SKM-1 (cell line): Measurements from ENCODE around the gene ZBED1.
"Not testable (repeated sequence)": the region's sequence is repeated elsewhere in the genome, so short reads cannot be mapped to it uniquely, and the experiment has no call there.

ENCODE experiments used
- DNase-seq: peaks from one replicate; lab custom pipeline; 2025; ENCODE audit not compliant: unreplicated experiment; lab: John Stamatoyannopoulos, UW

Gene ZBED1

GRCh38 chrX:2500803-2501558 is at the start of gene ZBED1, which contains the start of gene DHRSX:
Gene ZBED1 (minus strand): TSS chrX:2500976. CDS start chrX:2490719, 10,257 bp downstream.
Gene DHRSX (minus strand): TSS chrX:2500976. CDS start chrX:2500925, 51 bp downstream.
- no peak for DNase-seq

DNA sequence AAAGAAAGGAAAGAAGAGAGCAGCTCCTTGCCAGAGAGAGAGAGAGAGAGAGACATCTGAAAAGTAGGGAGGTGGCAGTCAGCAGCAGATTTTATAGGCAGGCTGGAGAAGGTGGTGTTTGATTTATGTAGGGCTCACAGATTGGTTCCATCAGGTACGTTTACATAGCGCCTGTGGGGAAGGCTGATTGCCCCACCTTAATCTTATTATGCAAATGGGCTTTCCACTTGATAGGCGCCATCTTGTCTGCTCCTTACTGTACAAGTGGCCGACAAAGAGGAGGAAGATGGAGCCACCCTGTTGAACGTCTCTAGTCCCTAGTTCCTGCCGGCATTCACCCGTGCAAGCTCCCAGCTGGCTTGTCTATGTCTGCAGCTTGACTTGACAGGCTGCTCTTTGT is 49.1 kb upstream of the ZBED1 start:
- DNase-seq, result no peak

DNA sequence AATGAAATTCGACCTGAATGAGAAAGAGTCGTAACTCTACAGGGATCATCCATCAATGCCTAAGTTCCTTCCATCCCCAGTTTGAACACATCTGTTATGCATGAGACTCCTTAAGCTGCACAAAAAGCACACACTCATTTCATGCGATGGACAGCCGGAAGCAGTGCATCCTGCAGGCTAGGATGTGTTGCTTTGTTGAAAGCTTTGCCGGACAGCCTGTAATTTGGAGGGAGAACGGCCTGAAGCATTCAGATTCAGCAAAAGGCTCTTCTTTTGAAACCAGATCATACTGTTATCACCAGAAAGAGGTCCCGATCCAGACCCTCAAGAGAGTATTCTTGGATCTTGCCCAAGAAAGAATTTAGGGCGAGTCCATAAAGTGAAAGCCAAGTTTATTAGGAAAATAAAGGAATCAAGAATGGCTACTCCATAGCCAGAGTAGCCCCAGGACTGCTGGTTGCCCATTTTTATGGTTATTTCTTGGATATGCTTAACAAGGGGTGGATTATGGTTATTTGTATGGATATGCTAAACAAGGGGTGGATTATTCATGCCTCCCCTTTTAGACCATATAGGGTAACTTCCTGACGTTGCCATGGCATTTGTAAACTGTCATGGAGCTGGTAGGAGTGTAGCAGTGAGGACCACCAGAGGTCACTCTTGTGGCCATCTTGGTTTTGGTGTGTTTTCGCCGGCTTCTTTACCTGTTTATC is 48.1 kb upstream of the ZBED1 start:
- no peak for DNase-seq

DNA sequence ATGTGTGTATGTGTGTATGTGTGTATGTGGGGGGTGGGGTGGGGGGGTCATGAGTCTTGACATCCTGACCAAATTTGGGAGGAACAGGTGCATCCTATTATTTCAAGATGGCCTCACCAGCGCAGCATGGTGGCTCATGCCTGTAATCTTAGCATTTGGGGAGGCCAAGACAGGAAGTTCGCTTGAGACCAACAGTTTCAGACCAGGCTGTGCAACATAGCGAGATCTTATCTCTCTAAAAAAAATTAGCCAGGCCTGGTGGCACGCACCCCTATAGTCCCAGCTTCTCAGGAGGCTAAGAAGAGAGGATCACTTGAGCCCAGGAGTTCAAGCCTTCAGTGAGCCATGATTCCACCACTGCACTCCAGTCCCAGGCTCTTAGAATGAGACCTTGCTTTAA is 47.0 kb upstream of the ZBED1 start:
- no peak for DNase-seq

DNA sequence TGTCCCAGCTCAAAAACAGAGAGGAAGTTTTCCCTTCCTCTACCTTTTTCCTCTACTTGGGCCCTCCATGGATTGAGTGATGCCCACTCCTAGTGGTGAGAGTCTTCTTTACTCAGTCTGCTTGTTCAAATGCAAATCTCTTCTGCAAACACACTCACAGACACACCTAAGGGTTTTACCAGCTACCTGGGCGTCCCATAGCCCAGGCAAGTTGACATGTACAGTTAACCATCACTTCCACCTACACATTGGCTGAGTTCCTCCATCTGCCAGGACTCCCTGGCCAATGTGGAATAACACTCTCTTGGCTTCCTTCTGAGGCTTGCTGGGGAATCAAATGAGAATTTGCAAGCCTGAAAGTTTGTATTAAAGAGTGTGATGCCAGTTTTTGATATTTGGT is 45.7 kb upstream of the ZBED1 start:
- DNase-seq, result no peak

- no peak for DNase-seq
Measured at GRCh38 chrX:2545144-2545543, 44.4 kb upstream of the ZBED1 start.

- DNase-seq, result no peak
Measured at GRCh38 chrX:2542826-2543521, 42.2 kb upstream of the ZBED1 start.

GRCh38 chrX:2541603-2542002 is 40.8 kb upstream of the ZBED1 start:
- no peak for DNase-seq

DNA sequence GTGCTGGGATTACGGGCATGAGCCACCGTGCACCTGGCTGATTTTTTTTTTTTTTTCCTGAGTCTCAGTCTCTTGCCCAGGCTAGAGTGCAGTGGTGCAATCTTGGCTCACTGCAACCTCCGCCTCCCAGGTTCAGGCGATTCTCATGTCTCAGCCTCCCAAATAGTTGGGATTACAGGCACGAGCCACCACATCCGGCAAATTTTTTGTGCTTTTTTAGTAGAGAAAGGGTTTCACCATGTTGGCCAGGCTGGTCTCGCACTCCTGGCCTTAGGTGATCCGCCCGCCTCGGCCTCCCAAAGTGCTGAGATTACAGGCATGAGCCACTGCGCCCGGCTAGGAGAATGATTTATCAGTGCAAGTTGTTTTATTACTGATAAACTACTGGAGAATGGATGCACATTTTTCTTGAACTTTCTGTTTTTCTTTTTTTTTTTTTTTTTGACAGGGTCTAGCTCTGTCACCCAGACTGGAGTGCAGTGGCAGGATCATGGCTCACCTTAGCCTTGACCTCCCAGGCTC is 39.7 kb upstream of the ZBED1 start:
- DNase-seq, result no peak

DNA sequence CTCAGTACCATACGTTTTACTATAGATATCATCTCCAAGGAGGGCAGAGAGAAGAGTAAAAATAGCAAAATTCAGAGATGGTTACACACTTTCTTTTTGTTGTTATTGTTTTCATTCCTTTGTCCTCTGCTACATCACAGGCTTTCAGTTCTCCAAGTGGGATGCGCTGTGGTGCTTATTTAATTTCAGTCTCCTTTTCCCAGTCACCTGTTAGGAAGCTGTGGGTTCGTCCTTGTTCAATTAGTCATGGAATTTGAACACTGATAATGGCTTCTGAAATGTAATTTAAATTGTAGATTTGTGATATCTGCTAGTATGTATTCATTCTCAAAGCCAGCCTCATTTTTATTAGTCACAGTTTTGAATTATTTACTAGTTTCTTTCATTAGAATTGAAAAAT is 38.8 kb upstream of the ZBED1 start:
- DNase-seq, result no peak

- no peak for DNase-seq
Measured at GRCh38 chrX:2538031-2538757, 37.4 kb upstream of the ZBED1 start.

GRCh38 chrX:2536974-2537373 is 36.2 kb upstream of the ZBED1 start:
- no peak for DNase-seq

DNA sequence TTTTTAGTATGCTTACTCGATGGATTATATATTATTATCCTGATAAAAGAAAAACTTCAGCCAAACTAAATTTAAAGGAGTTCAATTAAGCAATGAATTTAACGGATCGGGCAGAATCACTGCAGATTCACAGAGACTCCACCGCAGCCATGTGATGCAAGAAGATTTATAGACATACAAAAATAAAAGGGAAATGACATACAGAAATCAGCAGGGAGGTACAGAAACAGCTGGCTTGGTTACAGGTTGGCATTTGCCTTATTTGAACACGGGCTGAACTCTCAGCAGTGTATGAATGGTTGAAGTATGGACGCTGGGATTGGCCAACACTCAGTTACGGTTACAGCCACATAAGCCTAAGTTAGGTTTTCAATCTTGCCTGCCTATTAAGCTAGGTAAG is 35.4 kb upstream of the ZBED1 start:
- no peak for DNase-seq

DNA sequence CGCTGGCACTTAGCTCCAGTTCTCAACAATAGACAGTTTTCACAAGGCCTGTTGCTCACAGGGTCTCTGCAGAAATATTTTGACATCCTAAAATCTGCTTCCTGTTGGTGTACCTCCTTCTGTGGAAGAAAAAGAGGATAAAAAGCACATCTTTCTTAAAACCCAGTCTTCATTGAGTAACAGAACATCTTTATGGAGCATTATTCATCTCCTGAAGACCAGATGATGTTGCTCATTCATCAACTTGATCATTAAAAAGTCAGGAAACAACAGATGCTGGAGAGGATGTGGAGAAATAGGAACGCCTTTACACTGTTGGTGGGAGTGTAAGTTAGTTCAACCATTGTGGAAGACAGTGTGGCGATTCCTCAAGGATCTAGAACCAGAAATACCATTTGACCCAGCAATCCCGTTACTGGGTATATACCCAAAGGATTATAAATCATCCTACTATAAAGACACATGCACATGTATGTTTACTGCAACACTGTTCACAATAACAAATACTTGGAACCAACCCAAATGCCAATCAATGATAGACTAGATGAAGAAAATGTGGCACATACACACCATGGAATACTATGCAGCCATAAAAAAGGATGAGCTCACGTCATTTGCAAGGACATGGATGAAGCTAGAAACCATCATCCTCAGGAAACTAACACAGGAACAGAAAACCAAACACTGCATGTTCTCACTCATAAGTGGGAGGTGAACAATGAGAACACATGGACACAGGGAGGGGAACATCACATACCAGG is 33.7 kb upstream of the ZBED1 start:
- not testable (repeated sequence) for DNase-seq

DNA sequence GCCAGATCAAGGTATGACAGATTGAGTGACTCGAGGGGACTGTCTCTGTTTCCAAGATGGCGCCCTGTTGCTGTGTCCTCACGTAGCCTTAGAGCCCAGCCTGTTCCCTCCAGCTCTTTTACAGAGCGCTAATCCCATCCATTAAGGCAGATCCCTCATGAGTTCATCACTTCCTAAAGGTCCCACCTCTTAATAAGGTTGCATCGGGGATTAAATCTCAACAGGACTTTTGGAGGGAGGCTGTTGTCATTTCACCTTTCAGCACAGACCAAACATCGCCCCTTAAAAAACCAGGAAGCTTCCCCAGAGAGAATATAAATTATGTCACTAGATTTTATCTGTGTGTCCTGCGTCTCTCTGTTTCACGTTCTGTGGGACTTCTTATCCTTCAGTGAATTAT is 32.6 kb upstream of the ZBED1 start:
- no peak for DNase-seq

GRCh38 chrX:2526390-2526789 is 25.6 kb upstream of the ZBED1 start:
- DNase-seq, result no peak

GRCh38 chrX:2523911-2524310 is 23.1 kb upstream of the ZBED1 start:
- DNase-seq, result no peak

DNA sequence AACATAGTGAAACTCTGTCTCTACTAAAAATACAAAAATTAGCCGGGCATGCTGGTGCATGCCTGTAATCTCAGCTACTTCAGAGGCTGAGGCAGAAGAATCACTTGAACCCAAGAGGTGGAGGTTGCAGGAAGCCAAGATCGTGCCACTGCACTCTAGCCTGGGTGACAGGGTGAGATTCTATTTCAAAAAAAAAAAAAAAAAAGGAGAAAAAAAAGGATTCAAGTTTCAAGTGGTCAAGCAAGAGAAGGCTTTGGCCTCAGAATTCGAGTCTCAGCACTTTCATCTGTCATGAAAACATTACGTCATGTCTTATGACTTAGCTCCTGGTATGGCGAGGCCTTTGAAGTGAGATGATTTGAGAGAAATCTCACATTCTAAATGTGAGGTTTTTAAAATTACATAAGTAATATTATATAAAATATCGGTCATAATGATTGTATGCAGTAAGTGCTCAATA is 21.2 kb upstream of the ZBED1 start:
- DNase-seq, result no peak

GRCh38 chrX:2521092-2521926 is 20.5 kb upstream of the ZBED1 start:
- no peak for DNase-seq
